HG02884 (cell line): ENCODE results near the gene COQ8B.
"Not testable (repeated sequence)": the region's sequence is repeated elsewhere in the genome, so short reads cannot be mapped to it uniquely, and the experiment has no call there.

Experiments used
- ATAC-seq: cut with Tn5 transposase; IDR thresholded peaks from one replicate; pipeline ENCODE4 v1.9.1; 2021; ENCODE audit warnings: mild to moderate bottlenecking, moderate library complexity; ENCODE audit not compliant: unreplicated experiment

The COQ8B gene

GRCh38 chr19:40672573-40673299 is 44.0 kb downstream of the COQ8B start:
- no peak for ATAC-seq

- no peak for ATAC-seq
Measured at GRCh38 chr19:40672038-40672437, 44.6 kb downstream of the COQ8B start.

GRCh38 chr19:40671404-40671803 is 45.3 kb downstream of the COQ8B start:
- ATAC-seq, result no peak

- no peak for ATAC-seq
Measured at GRCh38 chr19:40668991-40669614, 47.6 kb downstream of the COQ8B start.

GRCh38 chr19:40667602-40668001 is 49.1 kb downstream of the COQ8B start:
- ATAC-seq, result no peak

- ATAC-seq, result no peak
Measured at GRCh38 chr19:40666803-40667438, 49.8 kb downstream of the COQ8B start.

- no peak for ATAC-seq
Measured at GRCh38 chr19:40663695-40664692, 52.7 kb downstream of the COQ8B start.

- peak; percentile 54 for ATAC-seq
Measured at GRCh38 chr19:40662925-40663694, 53.6 kb downstream of the COQ8B start.

- no peak for ATAC-seq
Measured at GRCh38 chr19:40661616-40662015, 55.1 kb downstream of the COQ8B start.

GRCh38 chr19:40659566-40659965 is 57.1 kb downstream of the COQ8B start:
- ATAC-seq, result no peak

- ATAC-seq, result no peak
Measured at GRCh38 chr19:40659116-40659515, 57.6 kb downstream of the COQ8B start.

GRCh38 chr19:40658031-40658430 is 58.7 kb downstream of the COQ8B start:
- ATAC-seq, result no peak

GRCh38 chr19:40655684-40656083 is 61.0 kb downstream of the COQ8B start:
- not testable (repeated sequence) for ATAC-seq

GRCh38 chr19:40652303-40652702 is 64.4 kb downstream of the COQ8B start:
- not testable (repeated sequence) for ATAC-seq

- ATAC-seq, result no peak
Measured at GRCh38 chr19:40650749-40651305, 65.9 kb downstream of the COQ8B start.

GRCh38 chr19:40649903-40650675 is 66.6 kb downstream of the COQ8B start:
- not testable (repeated sequence) for ATAC-seq

- no peak for ATAC-seq
Measured at GRCh38 chr19:40646743-40647254, 69.9 kb downstream of the COQ8B start.

GRCh38 chr19:40642757-40643305 is 73.9 kb downstream of the COQ8B start:
- no peak for ATAC-seq
